ENCODE measurements around the gene ADSL.

- TF ChIP-seq LARP7 (IDR thresholded peaks at IDR 0.05) = no peak
- no peak for TF ChIP-seq ZNF263 (CRISPR knock-in tag; IDR thresholded peaks at IDR 0.05; ENCODE audit: borderline replicate concordance)
- no peak for TF ChIP-seq HMGN3 (IDR thresholded peaks at IDR 0.05; ENCODE audit: borderline replicate concordance, extremely low read depth, insufficient read length, low read depth, low read length)
- no peak for TF ChIP-seq EP300 (IDR thresholded peaks at IDR 0.05; ENCODE audit: low read length)
- no peak for TF ChIP-seq E2F1 (CRISPR knock-in tag; IDR thresholded peaks at IDR 0.05)
- TF ChIP-seq CXXC5 (CRISPR knock-in tag; IDR thresholded peaks at IDR 0.05) = no peak
Observed at GRCh38 chr22:40368016-40368415, 21.7 kb downstream of the ADSL start.

All from K562 (cell line).